ENCODE results near the gene MAN2A2. TPM values are rescaled to one million over a fixed set of nuclear protein-coding genes. Genes with fewer than 3 reads are reported as not detected.

Gene MAN2A2
- total RNA-seq, 1 experiment from 2014 or later: 27.4 TPM

DNA sequence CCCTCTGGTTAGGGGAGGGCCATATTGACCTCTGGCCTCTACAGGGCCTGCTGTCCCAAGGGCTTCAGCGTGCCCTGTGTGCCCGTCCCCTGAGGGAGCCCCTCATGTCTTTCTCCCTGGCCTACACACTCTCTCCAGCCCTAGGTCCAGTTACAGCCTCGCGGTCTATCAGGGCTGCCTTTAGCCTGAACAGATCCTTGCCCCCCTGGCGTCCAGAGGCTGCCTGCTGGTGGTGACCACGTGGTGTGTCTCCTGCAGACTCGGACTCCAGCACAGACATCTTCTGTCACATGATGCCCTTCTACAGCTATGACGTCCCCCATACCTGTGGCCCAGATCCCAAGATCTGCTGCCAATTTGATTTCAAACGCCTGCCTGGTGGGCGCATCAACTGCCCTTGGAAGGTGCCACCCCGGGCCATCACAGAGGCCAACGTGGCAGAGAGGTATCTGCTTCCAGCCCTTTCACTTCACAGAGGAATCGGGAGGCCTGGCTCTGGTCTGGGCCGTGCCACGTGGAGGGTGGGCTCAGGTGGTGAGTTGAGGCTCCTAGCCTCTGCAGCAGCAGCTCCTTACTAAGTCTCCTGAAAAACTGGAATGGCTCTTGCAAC is 4.1 kb downstream of the MAN2A2 start:
- Histone ChIP-seq H3K4me2 (ENCODE audit: insufficient read depth, insufficient read length, low read length) (no peak overlapping the region), H3K4me1 (ENCODE audit: insufficient read depth, low read length) (peaks cover 3% of the 10 kb centered on the region; the same call in 1 of the 2 replicates), H4K5ac (ENCODE audit: insufficient read length, low read depth, low read length) (no peak overlapping the region), H2BK5ac (ENCODE audit: insufficient read length, low read length) (no peak overlapping the region), H3K9me3 (ENCODE audit: control insufficient read depth, low read depth, low read length) (no peaks in the 10 kb centered on the region), H3T11ph (ENCODE audit: low read length) (no peak overlapping the region), H4K20me1 (ENCODE audit: control insufficient read depth, insufficient read depth, insufficient read length) (no peaks in the 10 kb centered on the region), H3K27me3 (ENCODE audit: insufficient read depth, low read length) (no peaks in the 10 kb centered on the region; the same call in 1 of the 2 replicates), H2BK12ac (ENCODE audit: insufficient read length, low read depth, low read length) (no peak overlapping the region), H3K9ac (ENCODE audit: extremely low read depth, insufficient read length, low read length) (no peak overlapping the region), H4K8ac (replicated peaks; ENCODE audit: insufficient read length, low read depth, low read length) (no peak overlapping the region), H2AK5ac (ENCODE audit: insufficient read length, low read length) (no peak overlapping the region), H2BK20ac (ENCODE audit: low read depth, low read length, poor library complexity, severe bottlenecking) (no peak overlapping the region), H3K4ac (ENCODE audit: low read depth, low read length) (no peak overlapping the region), H4K91ac (ENCODE audit: insufficient read length, low read depth, low read length) (no peak overlapping the region), H2AFZ (ENCODE audit: low read length) (no peak overlapping the region), H3K79me2 (ENCODE audit: insufficient read depth, low read length) (no peaks in the 10 kb centered on the region), H3K14ac (ENCODE audit: insufficient read depth, low read length) (no peak overlapping the region), H3K56ac (ENCODE audit: insufficient read length, low read depth, low read length) (no peak overlapping the region), H3K23ac (ENCODE audit: insufficient read length, low read depth, low read length) (no peak overlapping the region), H3K18ac (ENCODE audit: insufficient read length, low read depth, low read length) (no peak overlapping the region), H2BK120ac (ENCODE audit: low read depth, low read length, poor library complexity, severe bottlenecking) (no peak overlapping the region), H3K27ac (ENCODE audit: insufficient read length, low read depth, low read length) (no peak overlapping the region), H2BK15ac (ENCODE audit: low read depth, low read length) (no peak overlapping the region), H3K23me2 (ENCODE audit: insufficient read length, low read depth, low read length, poor library complexity, severe bottlenecking) (peaks cover 8% of the 10 kb centered on the region), H3K79me1 (ENCODE audit: insufficient read depth, low read depth, low read length, poor library complexity, severe bottlenecking) (no peaks in the 10 kb centered on the region)
- Mint-ChIP-seq H3K36me3 (ENCODE audit: insufficient read depth in 1 of 3, low read depth in 3 of 3) (peaks cover 9 to 40% (median 12%) of the 10 kb centered on the region in 3 experiments), H3K9me3 (no peaks in the 10 kb centered on the region), H3K27ac (no peak overlapping the region), H3K27me3 (ENCODE audit: low read depth) (peaks cover 15% of the 10 kb centered on the region), H3K4me3 (no peak overlapping the region), H3K4me1 (peaks cover 7 to 9% of the 10 kb centered on the region in 2 experiments)
- TF ChIP-seq, protein P1, sequence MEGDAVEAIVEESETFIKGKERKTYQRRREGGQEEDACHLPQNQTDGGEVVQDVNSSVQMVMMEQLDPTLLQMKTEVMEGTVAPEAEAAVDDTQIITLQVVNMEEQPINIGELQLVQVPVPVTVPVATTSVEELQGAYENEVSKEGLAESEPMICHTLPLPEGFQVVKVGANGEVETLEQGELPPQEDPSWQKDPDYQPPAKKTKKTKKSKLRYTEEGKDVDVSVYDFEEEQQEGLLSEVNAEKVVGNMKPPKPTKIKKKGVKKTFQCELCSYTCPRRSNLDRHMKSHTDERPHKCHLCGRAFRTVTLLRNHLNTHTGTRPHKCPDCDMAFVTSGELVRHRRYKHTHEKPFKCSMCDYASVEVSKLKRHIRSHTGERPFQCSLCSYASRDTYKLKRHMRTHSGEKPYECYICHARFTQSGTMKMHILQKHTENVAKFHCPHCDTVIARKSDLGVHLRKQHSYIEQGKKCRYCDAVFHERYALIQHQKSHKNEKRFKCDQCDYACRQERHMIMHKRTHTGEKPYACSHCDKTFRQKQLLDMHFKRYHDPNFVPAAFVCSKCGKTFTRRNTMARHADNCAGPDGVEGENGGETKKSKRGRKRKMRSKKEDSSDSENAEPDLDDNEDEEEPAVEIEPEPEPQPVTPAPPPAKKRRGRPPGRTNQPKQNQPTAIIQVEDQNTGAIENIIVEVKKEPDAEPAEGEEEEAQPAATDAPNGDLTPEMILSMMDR (conservative IDR thresholded peaks at IDR 0.05): no peak
- DNase-seq: no peak
- WGBS (ENCODE audit: extremely low coverage, insufficient read length, low lambda C conversion rate): no CpG with 5 or more reads among the region's 15 CpGs

All from H9 (cell line).